Measurements from ENCODE around the gene CCDC127.

- TF ChIP-seq MXI1 (IDR thresholded peaks at IDR 0.05; ENCODE audit: borderline replicate concordance, low read depth, low read length) (no peak), CTCF (conservative IDR thresholded peaks at IDR 0.05; ENCODE audit: low read depth, low read length) (no peak)
Measured at GRCh38 chr5:190366-191035, 27.5 kb downstream of the CCDC127 start.
